Measurements from ENCODE around the gene CHAT.

The CHAT gene

GRCh38 chr10:49610458-49611165 is 3.2 kb upstream of the CHAT start:
- intact Hi-C loops (cut with DNase I) = no loop called here
- DNase-seq = peak in 1 of 10 donors; percentile 78

DNA sequence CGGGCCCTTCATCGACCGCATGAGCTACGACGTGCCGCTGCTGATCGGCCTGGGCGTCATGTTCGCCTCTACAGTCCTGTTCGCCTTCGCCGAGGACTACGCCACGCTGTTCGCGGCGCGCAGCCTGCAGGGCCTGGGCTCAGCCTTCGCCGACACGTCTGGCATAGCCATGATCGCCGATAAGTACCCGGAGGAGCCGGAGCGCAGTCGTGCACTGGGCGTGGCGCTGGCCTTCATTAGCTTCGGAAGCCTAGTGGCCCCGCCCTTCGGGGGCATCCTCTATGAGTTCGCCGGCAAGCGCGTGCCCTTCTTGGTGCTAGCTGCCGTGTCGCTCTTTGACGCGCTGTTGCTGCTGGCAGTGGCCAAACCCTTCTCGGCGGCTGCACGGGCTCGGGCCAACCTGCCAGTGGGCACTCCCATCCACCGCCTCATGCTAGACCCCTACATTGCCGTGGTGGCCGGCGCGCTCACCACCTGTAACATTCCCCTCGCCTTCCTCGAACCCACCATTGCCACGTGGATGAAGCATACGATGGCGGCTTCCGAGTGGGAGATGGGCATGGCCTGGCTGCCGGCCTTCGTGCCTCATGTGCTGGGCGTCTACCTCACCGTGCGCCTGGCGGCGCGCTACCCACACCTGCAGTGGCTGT is 2.5 kb upstream of the CHAT start:
- peak in 1 of 10 donors; percentile 81 for DNase-seq
- intact Hi-C loops (cut with DNase I) = no loop called here

GRCh38 chr10:49611816-49612512 is 1.9 kb upstream of the CHAT start:
- intact Hi-C loops (cut with DNase I) = no loop called here
- peak in 2 of 10 donors; percentile 69 to 75 for DNase-seq

DNA sequence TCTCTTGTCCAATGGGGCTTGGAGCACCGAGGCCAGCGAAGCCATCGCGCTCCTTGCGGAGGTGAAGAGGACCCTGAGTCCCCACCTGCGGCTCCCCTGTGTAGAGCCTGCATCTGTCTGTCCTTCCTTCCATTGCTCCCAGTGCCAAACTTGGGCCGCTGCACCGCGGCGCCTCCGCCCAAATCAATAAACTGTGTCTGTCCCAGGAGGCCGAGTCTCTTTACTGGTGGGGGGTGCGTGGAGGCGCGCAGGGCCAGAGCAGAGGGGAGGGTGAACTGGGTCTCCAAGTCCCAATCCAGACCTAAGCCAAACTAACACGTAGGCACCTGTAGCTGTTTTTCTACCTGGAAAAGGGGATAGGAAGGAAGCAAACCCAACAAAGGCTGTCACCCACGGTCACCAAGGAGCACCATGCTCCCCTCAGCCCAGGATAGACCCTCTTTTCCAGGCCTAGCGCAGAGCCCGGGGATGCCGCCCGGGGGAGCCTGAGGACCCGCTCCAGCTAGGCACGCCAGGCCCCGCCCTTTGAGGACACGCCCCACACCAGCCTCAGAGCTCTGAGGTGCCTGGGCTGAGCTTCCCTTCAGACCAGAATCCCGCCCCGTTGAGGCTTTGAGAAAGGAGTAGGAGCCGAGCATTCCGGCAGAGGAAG is 1.2 kb upstream of the CHAT start:
- peak in 1 of 10 donors; percentile 62 for DNase-seq
- intact Hi-C loops (cut with DNase I) = no loop called here

- DNase-seq = peak in 1 of 10 donors; percentile 55
- intact Hi-C loops (cut with DNase I) = no loop called here
Observed at GRCh38 chr10:49613165-49613881, 514 bp upstream of the CHAT start.

DNA sequence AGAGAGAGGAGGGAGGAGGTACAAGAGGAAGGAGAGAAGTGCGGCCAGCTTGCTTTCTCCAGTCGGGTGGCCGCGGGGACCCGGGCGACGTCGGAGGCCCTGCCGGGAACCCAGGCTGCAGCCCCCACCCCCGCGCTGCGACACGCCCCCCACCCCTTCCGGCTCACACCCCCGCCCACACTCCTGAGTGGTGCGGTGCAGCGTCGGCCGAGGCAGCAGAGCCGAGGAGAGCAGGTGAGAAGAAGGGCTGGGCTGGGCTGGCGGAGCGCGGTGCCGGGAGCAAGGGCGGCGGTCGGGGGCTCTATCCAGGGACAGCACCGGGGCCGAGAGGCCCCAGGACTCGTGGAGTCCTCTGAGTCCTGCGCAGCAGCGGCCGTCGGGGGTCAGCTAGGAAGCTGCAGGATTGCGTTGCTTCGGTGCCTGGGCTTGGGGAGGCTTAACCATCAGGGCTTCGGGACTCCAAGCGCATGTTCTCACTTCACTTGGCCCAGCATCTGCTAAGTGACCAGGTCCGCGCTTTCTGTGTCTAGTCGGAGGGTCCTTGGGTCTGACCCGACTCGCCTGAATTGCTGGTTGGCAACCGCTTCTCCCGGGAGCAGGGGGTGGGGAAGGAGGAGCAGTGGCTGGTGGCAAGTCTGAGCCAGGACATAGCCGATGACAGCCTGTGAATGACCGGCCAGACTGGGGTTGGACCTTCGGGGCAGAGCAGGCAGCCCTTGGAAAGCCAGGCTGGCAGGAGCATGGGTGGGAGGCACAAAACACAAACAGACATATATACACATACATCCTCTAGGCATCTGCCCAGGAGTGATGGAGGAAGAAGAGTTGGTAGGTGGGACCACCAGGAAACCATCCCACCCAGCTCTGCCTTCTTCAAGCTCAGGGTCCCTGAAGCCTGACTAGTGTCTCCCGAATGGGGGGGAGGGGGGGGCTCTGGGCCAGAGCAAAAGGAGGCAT is 683 bp downstream of the CHAT start:
- intact Hi-C loops (cut with DNase I) = no loop called here

GRCh38 chr10:49615213-49615612 is 1.4 kb downstream of the CHAT start:
- intact Hi-C loops (cut with DNase I) = no loop called here

More for the DNA sequence above, 683 bp downstream of the CHAT start:
- peak in 2 of 10 donors; percentile 47 to 74 for DNase-seq

GRCh38 chr10:49615721-49616120 is 1.9 kb downstream of the CHAT start:
- intact Hi-C loops (cut with DNase I) = no loop called here
- DNase-seq = no peak

More at GRCh38 chr10:49615213-49615612, 1.4 kb downstream of the CHAT start:
- DNase-seq = peak in 1 of 10 donors; percentile 55

- peak in 1 of 10 donors; percentile 53 for DNase-seq
- intact Hi-C loops (cut with DNase I) = no loop called here
Observed at GRCh38 chr10:49616421-49617101, 2.7 kb downstream of the CHAT start.

- peak in 3 of 10 donors; percentile 40 to 57 (median 55) for DNase-seq
Observed at GRCh38 chr10:49617121-49618020, 3.5 kb downstream of the CHAT start.

GRCh38 chr10:49618821-49619220 is 5.0 kb downstream of the CHAT start:
- DNase-seq = peak in 1 of 10 donors; percentile 18
- intact Hi-C loops (cut with DNase I) = no loop called here

More at GRCh38 chr10:49617121-49618020, 3.5 kb downstream of the CHAT start:
- intact Hi-C loops (cut with DNase I) = no loop called here

DNA sequence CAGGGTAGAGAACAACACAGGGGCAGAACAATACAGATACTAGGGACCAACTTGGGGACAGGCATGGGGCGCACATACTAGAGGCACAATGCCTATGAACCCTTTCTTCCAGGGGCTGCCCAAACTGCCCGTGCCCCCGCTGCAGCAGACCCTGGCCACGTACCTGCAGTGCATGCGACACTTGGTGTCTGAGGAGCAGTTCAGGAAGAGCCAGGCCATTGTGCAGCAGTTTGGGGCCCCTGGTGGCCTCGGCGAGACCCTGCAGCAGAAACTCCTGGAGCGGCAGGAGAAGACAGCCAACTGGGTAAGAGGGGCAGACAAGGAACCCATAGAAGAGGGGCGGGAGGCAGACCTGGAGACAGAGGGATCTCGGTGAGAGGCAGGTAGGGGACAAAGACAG is 5.8 kb downstream of the CHAT start:
- intact Hi-C loops (cut with DNase I) = no loop called here
- peak in 3 of 10 donors; percentile 36 to 61 (median 44) for DNase-seq

GRCh38 chr10:49620286-49620810 is 6.5 kb downstream of the CHAT start:
- DNase-seq = peak in 3 of 10 donors; percentile 45 to 60 (median 45)
- intact Hi-C loops (cut with DNase I) = no loop called here

- intact Hi-C loops (cut with DNase I) = no loop called here
Observed at GRCh38 chr10:49620841-49621378, 7.1 kb downstream of the CHAT start.

DNA sequence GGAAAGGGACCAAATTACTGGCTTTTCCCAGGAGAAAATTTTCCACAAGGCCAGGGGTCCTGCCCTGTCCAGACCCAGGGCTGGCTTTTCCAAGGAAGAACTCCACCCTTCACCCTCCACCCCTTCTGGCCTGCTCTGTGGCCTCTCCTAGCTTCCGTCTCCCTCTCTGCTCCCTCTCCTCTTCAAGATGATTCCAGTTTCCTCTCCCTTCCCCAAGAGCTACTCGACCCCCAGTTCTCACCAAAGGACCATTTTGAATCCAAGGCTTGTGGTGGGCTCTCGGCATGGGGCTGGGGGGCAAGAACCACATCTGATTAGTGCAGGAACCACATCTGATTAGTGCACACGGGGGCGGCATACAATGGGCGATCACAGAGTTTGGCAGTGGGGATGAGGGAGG is 7.7 kb downstream of the CHAT start:
- DNase-seq = peak in 1 of 10 donors; percentile 9
- intact Hi-C loops (cut with DNase I) = no loop called here

More at GRCh38 chr10:49620841-49621378, 7.1 kb downstream of the CHAT start:
- peak in 1 of 10 donors; percentile 8 for DNase-seq
